Cardiac fibroblast (primary cell): Measurements from ENCODE around the gene CLASRP.
"Not testable (repeated sequence)": the region's sequence is repeated elsewhere in the genome, so short reads cannot be mapped to it uniquely, and the experiment has no call there.

Experiments used
- DNase-seq, 2 donors: peaks; one replicate each; pipeline versions ENCODE4 v3.0.0 to v3.0.0-alpha.2; 2010; ENCODE audit warnings: low read depth in 2 of 2
- H3K4me3 ChIP-seq, 2 donors: replicated peaks in 1 of 2; 1 replicate in 1 of 2; 2 replicates in 1 of 2; pipeline ENCODE4 v1.5.1; 2011; ENCODE audit warnings: low read depth in 2 of 2, low read length in 2 of 2, mild to moderate bottlenecking in 2 of 2, moderate library complexity in 1 of 2
- TF ChIP-seq, protein P1 (sequence below): IDR thresholded peaks from one replicate; pipeline ENCODE4 v1.5.1; 2011; ENCODE audit warnings: low read depth, mild to moderate bottlenecking, low read length, inconsistent platforms

The CLASRP gene

DNA sequence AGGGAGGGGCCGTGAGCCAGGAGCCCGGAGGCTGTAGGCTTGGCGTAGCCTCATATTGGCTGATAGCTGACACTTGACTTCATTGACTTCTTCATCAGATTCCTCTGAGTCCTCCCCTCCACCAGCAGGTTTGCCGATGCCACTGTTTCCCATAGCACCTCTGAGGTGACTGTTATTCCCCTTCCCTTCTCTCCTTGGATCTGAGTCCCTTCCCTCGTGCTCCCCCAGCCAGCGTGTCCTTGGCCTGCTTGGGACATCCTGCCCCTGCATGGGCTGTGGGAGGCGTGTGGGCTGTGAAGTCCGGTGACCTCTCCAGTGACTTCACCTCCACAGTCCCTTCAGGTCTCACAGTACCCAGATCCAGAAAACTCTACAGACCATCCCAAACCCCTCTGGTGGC lies 63.0 kb downstream of the CLASRP start:
- TF ChIP-seq, protein P1, sequence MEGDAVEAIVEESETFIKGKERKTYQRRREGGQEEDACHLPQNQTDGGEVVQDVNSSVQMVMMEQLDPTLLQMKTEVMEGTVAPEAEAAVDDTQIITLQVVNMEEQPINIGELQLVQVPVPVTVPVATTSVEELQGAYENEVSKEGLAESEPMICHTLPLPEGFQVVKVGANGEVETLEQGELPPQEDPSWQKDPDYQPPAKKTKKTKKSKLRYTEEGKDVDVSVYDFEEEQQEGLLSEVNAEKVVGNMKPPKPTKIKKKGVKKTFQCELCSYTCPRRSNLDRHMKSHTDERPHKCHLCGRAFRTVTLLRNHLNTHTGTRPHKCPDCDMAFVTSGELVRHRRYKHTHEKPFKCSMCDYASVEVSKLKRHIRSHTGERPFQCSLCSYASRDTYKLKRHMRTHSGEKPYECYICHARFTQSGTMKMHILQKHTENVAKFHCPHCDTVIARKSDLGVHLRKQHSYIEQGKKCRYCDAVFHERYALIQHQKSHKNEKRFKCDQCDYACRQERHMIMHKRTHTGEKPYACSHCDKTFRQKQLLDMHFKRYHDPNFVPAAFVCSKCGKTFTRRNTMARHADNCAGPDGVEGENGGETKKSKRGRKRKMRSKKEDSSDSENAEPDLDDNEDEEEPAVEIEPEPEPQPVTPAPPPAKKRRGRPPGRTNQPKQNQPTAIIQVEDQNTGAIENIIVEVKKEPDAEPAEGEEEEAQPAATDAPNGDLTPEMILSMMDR, result no peak
- no peak overlapping the region for H3K4me3 ChIP-seq
- no peak for DNase-seq

DNA sequence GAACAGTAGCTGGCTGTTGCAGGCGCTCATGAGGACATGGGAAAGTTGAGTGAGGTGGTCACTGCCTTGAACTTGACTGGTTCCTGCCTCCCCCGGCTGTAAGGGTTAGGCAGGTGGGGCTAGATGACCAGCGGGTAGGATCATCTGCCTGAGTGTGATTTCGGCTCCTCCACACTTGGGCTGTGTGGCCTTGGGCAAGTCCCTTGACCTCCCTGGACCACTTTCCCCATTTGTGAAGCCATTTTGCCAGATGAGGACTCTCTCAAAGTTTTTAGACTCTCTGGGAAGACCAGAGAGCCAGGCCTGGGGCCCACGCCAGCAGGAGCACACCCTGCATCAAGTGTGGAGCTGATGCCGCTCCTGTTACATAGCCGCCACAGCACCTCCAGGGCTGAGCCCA lies 63.6 kb downstream of the CLASRP start:
- TF ChIP-seq, protein P1, result no peak
- DNase-seq, result no peak

DNA sequence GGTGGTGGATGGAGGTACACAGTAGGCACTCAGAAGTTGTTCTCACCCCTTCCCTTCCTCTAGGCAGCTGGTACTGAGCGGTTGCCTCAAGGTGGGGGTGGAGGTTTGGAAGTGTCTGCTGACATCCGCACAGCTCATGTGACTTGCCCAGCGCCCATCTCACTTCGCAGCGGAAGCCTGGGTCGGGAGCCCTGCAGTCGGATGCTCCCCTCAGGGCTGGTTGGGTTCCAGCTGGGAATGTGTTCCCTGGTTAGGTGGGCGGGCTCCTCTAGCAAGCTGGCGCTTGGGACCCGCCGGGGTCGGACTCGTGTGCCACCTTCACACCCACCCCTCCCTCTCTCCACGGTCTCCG lies 64.3 kb downstream of the CLASRP start:
- no peak overlapping the region for H3K4me3 ChIP-seq
- TF ChIP-seq, protein P1, result no peak
- DNase-seq, result peak in 1 of 2 donors; percentile 43

More for the DNA sequence above, 63.6 kb downstream of the CLASRP start:
- H3K4me3 ChIP-seq, result no peak overlapping the region

DNA sequence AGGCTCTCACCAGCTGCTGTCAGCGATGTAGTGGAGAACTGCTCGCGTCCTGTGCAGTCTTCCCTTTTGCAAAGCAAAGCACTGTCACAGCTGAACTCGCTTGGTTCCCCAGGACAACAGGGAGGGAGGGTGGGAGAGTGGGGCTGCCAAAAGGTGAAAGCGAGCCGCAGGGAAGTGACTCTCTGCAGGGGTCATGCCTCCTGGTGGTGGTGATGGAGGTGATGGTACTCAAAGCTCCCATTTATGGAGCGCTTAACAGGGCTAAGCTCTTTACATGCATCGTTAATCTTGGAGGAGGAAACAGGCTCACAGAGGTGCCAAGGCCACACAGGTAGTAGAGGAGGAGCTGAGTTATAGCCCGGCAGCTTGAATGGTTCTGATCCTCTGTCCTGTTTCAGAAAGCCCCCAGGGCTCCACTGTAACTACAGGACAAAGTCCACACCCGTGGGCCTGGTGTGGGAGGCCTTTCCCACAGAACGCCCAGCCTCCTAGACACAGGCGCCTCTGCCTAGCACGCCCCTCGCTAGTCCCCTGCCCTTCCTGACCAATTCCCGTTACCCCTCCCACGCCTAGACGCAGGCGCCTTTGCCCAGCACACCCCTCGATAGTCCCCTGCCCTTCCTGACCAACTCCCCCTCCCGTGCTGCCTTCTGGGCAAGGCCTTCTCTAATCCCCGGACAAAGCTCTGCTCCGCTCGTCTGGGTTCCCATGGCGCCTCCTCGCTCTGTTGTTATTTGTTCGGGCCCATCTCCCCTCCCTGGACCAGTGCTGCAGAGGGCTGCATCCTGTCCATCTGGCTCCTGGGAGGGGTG lies 64.9 kb downstream of the CLASRP start:
- H3K4me3 ChIP-seq, result no peak overlapping the region
- TF ChIP-seq, protein P1, result peak; percentile 4
- DNase-seq, result no peak

DNA sequence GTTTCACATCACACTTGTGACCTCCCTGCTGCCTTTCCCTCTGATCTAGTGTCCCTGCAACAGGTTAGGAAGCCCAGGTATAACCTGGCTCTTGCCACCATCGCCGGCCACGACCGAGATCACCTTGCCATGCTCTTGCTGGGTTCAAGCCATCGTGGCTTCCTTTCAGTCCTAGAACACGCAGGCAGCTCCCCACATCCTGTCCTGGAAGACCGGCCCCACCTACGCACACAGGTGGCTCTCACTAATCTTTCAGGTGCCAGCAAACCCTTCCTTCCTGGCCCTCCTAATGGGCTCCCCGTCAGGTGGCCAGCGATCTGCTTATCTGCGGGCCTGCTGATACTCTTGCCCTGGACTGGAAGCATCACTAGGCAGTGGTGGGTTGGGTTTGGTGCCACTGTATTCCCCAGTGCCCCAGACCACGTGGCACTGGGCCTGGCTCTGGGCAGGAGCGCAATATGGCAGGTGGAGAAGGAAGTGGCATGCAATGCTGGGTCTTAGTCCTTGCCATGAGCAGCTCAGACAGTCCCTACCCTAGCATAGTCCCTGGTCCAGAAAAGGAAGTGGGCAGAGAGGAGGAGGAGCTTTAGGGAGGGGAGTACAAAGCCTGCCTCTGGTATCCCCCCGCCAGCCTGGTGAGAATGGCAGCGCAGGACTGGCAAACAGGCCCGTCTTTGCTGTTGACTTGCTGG lies 66.0 kb downstream of the CLASRP start:
- TF ChIP-seq, protein P1, result no peak
- no peak for DNase-seq
- H3K4me3 ChIP-seq, result no peak overlapping the region

DNA sequence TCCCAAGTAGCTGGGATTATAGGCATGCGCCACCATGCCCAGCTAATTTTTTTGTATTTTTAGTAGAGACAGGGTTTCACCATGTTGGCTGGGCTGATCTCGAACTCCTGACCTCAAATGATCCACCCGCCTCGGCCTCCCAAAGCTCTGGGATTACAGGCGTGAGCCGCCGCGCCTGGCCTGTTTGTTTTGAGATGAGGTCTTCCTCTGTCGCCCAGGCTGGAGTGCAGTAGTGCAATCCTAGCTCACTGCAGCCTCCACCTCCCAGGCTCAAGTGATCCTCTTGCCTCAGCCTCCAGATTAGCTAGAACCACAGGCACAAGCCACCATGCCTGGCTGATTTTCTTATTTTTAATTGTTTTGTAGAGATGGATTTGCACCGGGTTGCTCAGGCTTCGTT lies 67.5 kb downstream of the CLASRP start:
- DNase-seq, H3K4me3 ChIP-seq: not testable (repeated sequence)

DNA sequence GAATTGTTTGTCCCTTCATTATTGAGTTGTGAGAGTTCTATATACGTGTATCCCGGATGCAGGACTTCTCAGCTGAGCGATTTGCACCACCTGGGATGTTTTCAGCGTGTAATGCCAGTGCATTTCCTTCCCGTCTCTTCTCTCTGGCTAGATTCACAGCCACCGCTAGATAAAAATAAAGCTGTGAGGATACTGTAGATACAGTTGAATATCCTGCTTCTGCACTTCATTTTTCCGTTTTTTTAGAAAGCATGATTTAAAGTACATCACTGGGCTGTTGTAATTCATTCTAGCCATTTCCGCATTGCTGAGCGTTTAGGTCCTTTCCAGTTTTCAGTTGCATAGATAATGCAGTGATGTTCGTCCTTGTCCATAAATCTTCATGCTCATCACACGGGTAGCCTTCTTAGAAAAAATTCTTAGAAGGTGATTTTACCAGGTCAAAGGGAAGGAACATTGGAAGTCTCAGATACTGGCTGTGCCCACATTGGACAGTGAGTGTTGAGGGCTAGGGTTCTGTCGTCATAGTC lies 68.8 kb downstream of the CLASRP start:
- TF ChIP-seq, protein P1, result no peak
- no peak for DNase-seq
- H3K4me3 ChIP-seq, result no peak overlapping the region
